Measurements from ENCODE around the gene DSE. TPM values are rescaled to one million over a fixed set of nuclear protein-coding genes. Genes with fewer than 3 reads are reported as not detected.

The DSE gene
- total and polyA plus RNA-seq, 2 donors (not counting 1 experiment from before 2014, with no cell fraction given): 8.3 to 8.6 TPM

DNA sequence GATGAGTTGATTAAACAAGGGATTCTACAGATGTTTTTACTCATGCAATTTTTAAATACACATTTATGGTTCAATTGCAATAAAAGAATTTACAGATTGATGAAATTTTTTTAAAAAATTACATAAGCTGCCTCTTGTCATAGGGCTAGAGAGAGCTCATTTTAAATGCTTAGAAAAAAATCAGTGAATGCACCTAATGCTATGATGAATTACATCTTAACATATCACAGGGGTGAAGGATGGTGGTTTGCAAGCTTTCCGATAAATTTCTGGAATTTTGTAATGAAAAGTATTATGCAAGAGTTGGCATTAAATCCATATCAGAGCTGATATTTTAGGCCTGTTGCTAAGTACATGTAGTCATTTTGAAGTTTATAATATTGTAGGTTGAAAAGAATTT is 29.6 kb downstream of the DSE start:
- H3K9me3 Mint-ChIP-seq (ENCODE audit: insufficient read depth): no peaks in the 10 kb centered on the region
- peaks cover 28 to 33% of the 10 kb centered on the region in 2 donors for H3K4me1 ChIP-seq (ENCODE audit: control insufficient read depth in 2 of 2, insufficient read depth in 2 of 2, low read length in 2 of 2)
- peaks cover 0 to 11% of the 10 kb centered on the region in 2 experiments for H3K36me3 ChIP-seq (replicated peaks in 1 of 2; ENCODE audit: control extremely low read depth in 1 of 2, control insufficient read depth in 1 of 2, extremely low read depth in 1 of 2, insufficient read depth in 2 of 2, low read length in 1 of 2)
- TF ChIP-seq, protein P1, sequence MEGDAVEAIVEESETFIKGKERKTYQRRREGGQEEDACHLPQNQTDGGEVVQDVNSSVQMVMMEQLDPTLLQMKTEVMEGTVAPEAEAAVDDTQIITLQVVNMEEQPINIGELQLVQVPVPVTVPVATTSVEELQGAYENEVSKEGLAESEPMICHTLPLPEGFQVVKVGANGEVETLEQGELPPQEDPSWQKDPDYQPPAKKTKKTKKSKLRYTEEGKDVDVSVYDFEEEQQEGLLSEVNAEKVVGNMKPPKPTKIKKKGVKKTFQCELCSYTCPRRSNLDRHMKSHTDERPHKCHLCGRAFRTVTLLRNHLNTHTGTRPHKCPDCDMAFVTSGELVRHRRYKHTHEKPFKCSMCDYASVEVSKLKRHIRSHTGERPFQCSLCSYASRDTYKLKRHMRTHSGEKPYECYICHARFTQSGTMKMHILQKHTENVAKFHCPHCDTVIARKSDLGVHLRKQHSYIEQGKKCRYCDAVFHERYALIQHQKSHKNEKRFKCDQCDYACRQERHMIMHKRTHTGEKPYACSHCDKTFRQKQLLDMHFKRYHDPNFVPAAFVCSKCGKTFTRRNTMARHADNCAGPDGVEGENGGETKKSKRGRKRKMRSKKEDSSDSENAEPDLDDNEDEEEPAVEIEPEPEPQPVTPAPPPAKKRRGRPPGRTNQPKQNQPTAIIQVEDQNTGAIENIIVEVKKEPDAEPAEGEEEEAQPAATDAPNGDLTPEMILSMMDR (IDR thresholded peaks at IDR 0.05): no peak
- TF ChIP-seq EZH2 (IDR thresholded peaks at IDR 0.05; ENCODE audit: borderline replicate concordance, insufficient read depth, low read depth, low read length, poor library complexity, severe bottlenecking): no peak
- no CpG with 5 or more reads among the region's 1 CpG for WGBS (ENCODE audit: insufficient coverage)
- H3K4me3 Mint-ChIP-seq: no peak overlapping the region
- ChIA-PET CTCF (interaction anchor here (1.1 kb wide), 1 partner anchor 10 kb away, joined by 3 read pairs; no protein-coding TSS in a partner anchor), POLR2A (no interaction called here)
- no peak overlapping the region for H3K4me3 ChIP-seq (ENCODE audit: control extremely low read depth in 1 of 5, extremely low read depth in 1 of 5, insufficient read depth in 1 of 5, low read depth in 2 of 5, low read length in 4 of 5)
- H3K9me3 ChIP-seq (ENCODE audit: control extremely low read depth in 1 of 3, control insufficient read depth in 2 of 3, insufficient read depth in 1 of 3, low read length in 2 of 3): no peaks in the 10 kb centered on the region
- H3K4me2 ChIP-seq (replicated peaks; ENCODE audit: low read depth, low read length, poor library complexity, severe bottlenecking): no peak overlapping the region
- H4K20me1 ChIP-seq (ENCODE audit: control insufficient read depth, insufficient read depth, low read length, poor library complexity, severe bottlenecking): no peaks in the 10 kb centered on the region
- H3K27ac Mint-ChIP-seq: no peak overlapping the region
- H2AFZ ChIP-seq (ENCODE audit: insufficient read depth, low read depth, low read length, poor library complexity, severe bottlenecking): no peak overlapping the region
- H3K9ac ChIP-seq (ENCODE audit: low read length): no peak overlapping the region
- no peaks in the 10 kb centered on the region for H3K27me3 ChIP-seq (replicated peaks in 1 of 4; ENCODE audit: control extremely low read depth in 1 of 4, control insufficient read depth in 3 of 4, insufficient read depth in 4 of 4, low read length in 3 of 4)
- intact Hi-C loops (cut with micrococcal nuclease): no loop called here
- peaks cover 34% of the 10 kb centered on the region for H3K4me1 Mint-ChIP-seq
- H3K27ac ChIP-seq (ENCODE audit: low read length in 2 of 2): no peak overlapping the region
- DNase-seq (no peak), ATAC-seq (ENCODE audit: low read depth) (no peak)
- peaks cover 93% of the 10 kb centered on the region for H3K79me2 ChIP-seq (ENCODE audit: control insufficient read depth, insufficient read depth, low read length)
- H3K27me3 Mint-ChIP-seq: no peaks in the 10 kb centered on the region

DNA sequence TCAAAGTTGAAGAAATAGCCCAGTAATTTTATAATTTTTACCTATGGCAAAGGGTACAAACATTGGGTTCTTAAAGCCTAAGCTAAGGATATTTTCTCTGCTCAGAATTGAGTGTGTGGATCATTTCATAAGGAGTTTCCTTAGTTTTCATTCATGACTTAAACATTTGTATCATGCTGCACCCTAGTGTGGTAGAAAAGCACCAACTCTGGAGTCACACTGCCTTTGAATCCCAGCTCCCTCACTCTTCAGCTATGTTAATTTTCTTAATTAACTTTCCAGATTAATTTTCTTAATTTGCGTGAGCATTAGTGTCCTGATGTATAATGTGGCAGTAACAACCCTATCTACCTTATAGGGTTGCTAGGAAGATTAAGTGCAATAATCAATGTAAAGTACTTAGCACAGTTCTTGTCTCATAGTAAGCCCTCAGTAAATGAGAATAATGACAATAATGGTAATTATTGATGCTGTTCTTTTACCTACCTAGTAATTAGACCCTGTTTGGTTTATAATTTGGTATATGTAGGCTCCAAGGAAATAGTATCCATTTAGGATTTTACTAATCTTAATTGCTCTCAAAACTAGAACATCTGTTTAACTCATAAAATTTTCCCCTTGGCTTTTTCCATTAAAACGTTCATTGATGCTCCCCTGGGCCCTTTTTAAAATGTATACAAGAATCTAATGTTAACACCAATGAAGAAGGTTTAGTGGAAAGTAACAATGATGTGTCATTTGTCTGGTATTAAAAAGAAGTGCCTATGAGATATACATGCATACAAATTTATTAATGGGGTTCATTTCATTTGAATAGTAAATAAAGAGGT is 31.6 kb downstream of the DSE start:
- Mint-ChIP-seq H3K9me3 (ENCODE audit: insufficient read depth) (no peaks in the 10 kb centered on the region), H3K4me1 (peaks cover 38% of the 10 kb centered on the region), H3K27ac (no peak overlapping the region), H3K27me3 (no peaks in the 10 kb centered on the region), H3K4me3 (no peak overlapping the region)
- POLR2A ChIA-PET: no interaction called here
- H3K9ac ChIP-seq (ENCODE audit: low read length): no peak overlapping the region
- no peak overlapping the region for H3K4me2 ChIP-seq (replicated peaks; ENCODE audit: low read depth, low read length, poor library complexity, severe bottlenecking)
- peaks cover 0 to 11% of the 10 kb centered on the region in 2 experiments for H3K36me3 ChIP-seq (replicated peaks in 1 of 2; ENCODE audit: control extremely low read depth in 1 of 2, control insufficient read depth in 1 of 2, extremely low read depth in 1 of 2, insufficient read depth in 2 of 2, low read length in 1 of 2)
- DNase-seq (no peak), ATAC-seq (ENCODE audit: low read depth) (no peak)
- intact Hi-C loops (cut with micrococcal nuclease): no loop called here
- H3K4me3 ChIP-seq (ENCODE audit: control extremely low read depth in 1 of 5, extremely low read depth in 1 of 5, insufficient read depth in 1 of 5, low read depth in 2 of 5, low read length in 4 of 5): no peak overlapping the region
- H3K27me3 ChIP-seq (replicated peaks in 1 of 4; ENCODE audit: control extremely low read depth in 1 of 4, control insufficient read depth in 3 of 4, insufficient read depth in 4 of 4, low read length in 3 of 4): no peaks in the 10 kb centered on the region
- no peak overlapping the region for H3K27ac ChIP-seq (ENCODE audit: low read length in 2 of 2)
- peaks cover 34 to 38% of the 10 kb centered on the region in 2 donors for H3K4me1 ChIP-seq (ENCODE audit: control insufficient read depth in 2 of 2, insufficient read depth in 2 of 2, low read length in 2 of 2)
- no peaks in the 10 kb centered on the region for H4K20me1 ChIP-seq (ENCODE audit: control insufficient read depth, insufficient read depth, low read length, poor library complexity, severe bottlenecking)
- H3K9me3 ChIP-seq (ENCODE audit: control extremely low read depth in 1 of 3, control insufficient read depth in 2 of 3, insufficient read depth in 1 of 3, low read length in 2 of 3): no peaks in the 10 kb centered on the region
- TF ChIP-seq, protein P1 (IDR thresholded peaks at IDR 0.05): no peak
- TF ChIP-seq EZH2 (IDR thresholded peaks at IDR 0.05; ENCODE audit: borderline replicate concordance, insufficient read depth, low read depth, low read length, poor library complexity, severe bottlenecking): no peak
- WGBS (ENCODE audit: insufficient coverage): no CpG with 5 or more reads among the region's 2 CpGs
- H2AFZ ChIP-seq (ENCODE audit: insufficient read depth, low read depth, low read length, poor library complexity, severe bottlenecking): no peak overlapping the region
- CTCF ChIA-PET: interaction anchor here (0.6 to 1.5 kb wide), 4 partner anchors 13 to 132 kb away, joined by 3 to 6 read pairs (median 3); no protein-coding TSS in a partner anchor
- H3K79me2 ChIP-seq (ENCODE audit: control insufficient read depth, insufficient read depth, low read length): peaks cover 87% of the 10 kb centered on the region
